ENCODE data around the gene ERGIC3.

ERGIC3 gene

DNA sequence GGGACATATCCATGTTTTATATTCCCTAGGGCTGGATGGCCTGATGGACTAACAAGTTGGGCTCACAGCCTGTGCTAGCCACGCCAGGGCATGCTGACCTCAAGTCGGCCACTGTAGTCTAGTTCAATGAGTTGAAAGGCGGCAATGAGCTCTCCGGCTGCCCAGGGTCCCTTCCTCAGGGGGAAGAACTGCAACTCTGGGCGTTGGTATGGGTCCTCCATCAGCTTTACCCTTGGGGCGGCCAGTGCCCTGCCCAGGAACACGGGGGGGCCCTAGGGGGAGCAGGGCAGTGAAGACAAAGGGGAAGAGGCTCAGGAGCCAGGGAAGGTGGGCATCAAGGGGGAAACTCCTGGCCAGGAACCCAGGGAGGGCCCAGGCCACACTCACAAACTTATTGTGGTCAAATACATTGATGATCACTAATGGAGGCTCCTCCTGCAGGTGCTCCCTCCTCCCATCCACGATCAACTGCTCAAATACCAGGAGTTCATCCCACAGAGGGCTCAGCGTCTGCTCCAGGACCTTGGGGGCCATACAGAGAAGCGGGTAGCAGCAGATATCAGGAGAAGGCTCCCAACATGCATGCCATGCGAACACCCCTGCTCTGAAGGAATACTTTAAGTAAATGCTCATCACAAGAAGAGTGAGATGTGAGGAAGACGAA, 41.0 kb downstream of the ERGIC3 start:
- Histone ChIP-seq H3K36me3 (ENCODE audit: insufficient read depth, low read length) (no peaks in the 10 kb centered on the region), H4K20me1 (ENCODE audit: insufficient read depth, low read length) (no peaks in the 10 kb centered on the region), H3K9ac (ENCODE audit: low read length) (no peak overlapping the region), H3F3A (ENCODE audit: insufficient read depth, low read length) (no peaks in the 10 kb centered on the region), H3K9me3 (ENCODE audit: low read length) (no peaks in the 10 kb centered on the region), H2AFZ (ENCODE audit: low read length) (no peak overlapping the region), H3K79me2 (ENCODE audit: insufficient read depth, low read length) (no peaks in the 10 kb centered on the region), H3K9me2 (ENCODE audit: low read depth, low read length) (no peaks in the 10 kb centered on the region), H3K4me2 (ENCODE audit: low read length) (no peak overlapping the region), H3K27me3 (ENCODE audit: insufficient read depth, low read length) (no peaks in the 10 kb centered on the region), H3K4me1 (ENCODE audit: insufficient read depth, low read length, severe bottlenecking) (no peaks in the 10 kb centered on the region), H3K4me3 (ENCODE audit: low read depth, low read length, poor library complexity, severe bottlenecking) (no peak overlapping the region), H3K27ac (ENCODE audit: low read depth, low read length, poor library complexity, severe bottlenecking) (no peak overlapping the region)
- TF ChIP-seq, protein P1, sequence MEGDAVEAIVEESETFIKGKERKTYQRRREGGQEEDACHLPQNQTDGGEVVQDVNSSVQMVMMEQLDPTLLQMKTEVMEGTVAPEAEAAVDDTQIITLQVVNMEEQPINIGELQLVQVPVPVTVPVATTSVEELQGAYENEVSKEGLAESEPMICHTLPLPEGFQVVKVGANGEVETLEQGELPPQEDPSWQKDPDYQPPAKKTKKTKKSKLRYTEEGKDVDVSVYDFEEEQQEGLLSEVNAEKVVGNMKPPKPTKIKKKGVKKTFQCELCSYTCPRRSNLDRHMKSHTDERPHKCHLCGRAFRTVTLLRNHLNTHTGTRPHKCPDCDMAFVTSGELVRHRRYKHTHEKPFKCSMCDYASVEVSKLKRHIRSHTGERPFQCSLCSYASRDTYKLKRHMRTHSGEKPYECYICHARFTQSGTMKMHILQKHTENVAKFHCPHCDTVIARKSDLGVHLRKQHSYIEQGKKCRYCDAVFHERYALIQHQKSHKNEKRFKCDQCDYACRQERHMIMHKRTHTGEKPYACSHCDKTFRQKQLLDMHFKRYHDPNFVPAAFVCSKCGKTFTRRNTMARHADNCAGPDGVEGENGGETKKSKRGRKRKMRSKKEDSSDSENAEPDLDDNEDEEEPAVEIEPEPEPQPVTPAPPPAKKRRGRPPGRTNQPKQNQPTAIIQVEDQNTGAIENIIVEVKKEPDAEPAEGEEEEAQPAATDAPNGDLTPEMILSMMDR (IDR thresholded peaks at IDR 0.05; ENCODE audit: low read length), result no peak
- no peak for TF ChIP-seq EZH2 (IDR thresholded peaks at IDR 0.05; ENCODE audit: borderline replicate concordance, low read length)

DNA sequence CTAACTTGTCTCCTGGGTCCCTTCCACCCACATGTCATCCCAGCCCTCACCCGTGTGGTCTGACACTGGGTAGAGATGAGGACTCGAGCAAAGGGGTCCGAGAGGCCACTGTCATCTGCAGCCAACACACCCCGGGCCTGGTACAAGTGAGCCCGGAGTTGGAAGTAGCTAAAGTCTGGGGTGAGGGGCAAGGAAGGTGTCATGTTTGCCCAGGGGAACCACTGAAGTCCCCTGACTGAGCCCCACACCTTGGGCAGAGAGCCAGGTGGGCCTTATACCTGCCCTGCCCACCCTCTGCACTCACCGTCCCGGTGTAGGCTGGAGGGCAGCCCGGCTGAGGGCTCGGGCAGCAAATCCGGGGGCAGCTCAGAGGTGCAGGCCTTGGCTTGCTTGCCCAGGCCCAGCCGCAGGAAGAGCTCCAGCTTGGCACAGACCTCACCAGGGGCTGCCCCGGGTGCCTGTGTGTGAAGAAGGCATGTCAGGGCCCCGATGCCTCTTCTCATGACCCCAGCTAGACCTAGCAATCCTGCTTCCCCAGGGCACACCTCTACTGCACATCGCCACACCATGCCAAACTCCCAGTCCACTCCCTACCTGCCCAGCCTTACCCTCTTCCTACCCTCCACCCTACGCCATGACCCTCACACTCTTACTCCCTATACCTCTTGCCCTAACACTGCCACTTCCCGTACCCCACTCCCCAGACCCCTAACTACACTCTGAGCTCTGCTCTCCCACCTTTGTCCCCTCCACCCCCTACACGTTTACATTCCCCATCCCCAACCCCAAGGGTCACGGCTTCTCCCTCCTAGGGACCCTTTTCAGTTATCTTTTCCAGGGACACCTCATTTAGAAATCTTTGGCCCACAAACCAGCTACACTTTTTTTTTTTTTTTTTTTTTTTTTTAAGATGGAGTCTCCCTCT, 42.0 kb downstream of the ERGIC3 start:
- no peak for TF ChIP-seq EZH2 (IDR thresholded peaks at IDR 0.05; ENCODE audit: borderline replicate concordance, low read length)
- TF ChIP-seq, protein P1 (IDR thresholded peaks at IDR 0.05; ENCODE audit: low read length), result no peak
- Histone ChIP-seq H3K36me3 (ENCODE audit: insufficient read depth, low read length) (no peaks in the 10 kb centered on the region), H3F3A (ENCODE audit: insufficient read depth, low read length) (no peaks in the 10 kb centered on the region), H3K4me3 (ENCODE audit: low read depth, low read length, poor library complexity, severe bottlenecking) (no peak overlapping the region), H3K27ac (ENCODE audit: low read depth, low read length, poor library complexity, severe bottlenecking) (no peak overlapping the region), H3K9ac (ENCODE audit: low read length) (no peak overlapping the region), H3K9me2 (ENCODE audit: low read depth, low read length) (no peaks in the 10 kb centered on the region), H3K9me3 (ENCODE audit: low read length) (no peaks in the 10 kb centered on the region), H3K4me1 (ENCODE audit: insufficient read depth, low read length, severe bottlenecking) (no peaks in the 10 kb centered on the region), H3K4me2 (ENCODE audit: low read length) (no peak overlapping the region), H3K27me3 (ENCODE audit: insufficient read depth, low read length) (no peaks in the 10 kb centered on the region), H2AFZ (ENCODE audit: low read length) (no peak overlapping the region), H3K79me2 (ENCODE audit: insufficient read depth, low read length) (no peaks in the 10 kb centered on the region), H4K20me1 (ENCODE audit: insufficient read depth, low read length) (no peaks in the 10 kb centered on the region)

DNA sequence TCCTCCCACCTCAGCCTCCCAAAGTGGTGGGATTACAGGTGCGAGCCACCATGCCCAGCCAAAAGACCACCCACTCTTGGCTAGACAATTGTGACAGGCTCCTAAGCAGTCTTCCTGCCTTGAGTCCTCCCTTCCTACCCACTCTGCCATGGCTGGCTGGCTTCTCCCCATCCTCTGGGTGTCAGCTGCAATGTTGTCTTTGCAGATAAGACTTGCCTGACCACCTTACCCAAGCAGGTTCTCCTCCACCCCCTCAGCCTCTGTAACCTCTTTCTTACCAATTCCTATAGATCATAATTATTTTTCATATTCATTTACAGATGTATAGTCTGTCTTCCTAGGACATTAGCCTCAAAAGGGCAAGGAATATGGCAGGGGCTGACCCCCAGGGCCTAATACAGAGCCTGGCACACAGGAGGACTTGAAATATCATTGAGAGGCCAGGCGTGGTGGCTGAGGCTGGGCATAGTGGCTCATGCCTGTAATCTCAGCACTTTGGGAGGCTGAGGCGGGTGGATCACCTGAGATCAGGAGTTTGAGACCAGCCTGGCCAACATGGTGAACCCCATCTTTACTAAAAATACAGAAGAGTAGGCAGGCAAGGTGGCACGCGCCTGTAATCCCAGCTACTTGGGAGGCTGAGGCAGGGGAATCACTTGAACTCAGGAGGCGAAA, 45.0 kb downstream of the ERGIC3 start:
- TF ChIP-seq, protein P1 (IDR thresholded peaks at IDR 0.05; ENCODE audit: low read length), result no peak
- no peak for TF ChIP-seq EZH2 (IDR thresholded peaks at IDR 0.05; ENCODE audit: borderline replicate concordance, low read length)
- Histone ChIP-seq H3K27ac (ENCODE audit: low read depth, low read length, poor library complexity, severe bottlenecking) (no peak overlapping the region), H3K4me3 (ENCODE audit: low read depth, low read length, poor library complexity, severe bottlenecking) (no peak overlapping the region), H3K9me3 (ENCODE audit: low read length) (no peaks in the 10 kb centered on the region), H3K4me1 (ENCODE audit: insufficient read depth, low read length, severe bottlenecking) (no peaks in the 10 kb centered on the region), H3F3A (ENCODE audit: insufficient read depth, low read length) (no peaks in the 10 kb centered on the region), H3K79me2 (ENCODE audit: insufficient read depth, low read length) (no peaks in the 10 kb centered on the region), H4K20me1 (ENCODE audit: insufficient read depth, low read length) (no peaks in the 10 kb centered on the region), H3K4me2 (ENCODE audit: low read length) (no peak overlapping the region), H2AFZ (ENCODE audit: low read length) (no peak overlapping the region), H3K9me2 (ENCODE audit: low read depth, low read length) (no peaks in the 10 kb centered on the region), H3K9ac (ENCODE audit: low read length) (no peak overlapping the region), H3K27me3 (ENCODE audit: insufficient read depth, low read length) (no peaks in the 10 kb centered on the region), H3K36me3 (ENCODE audit: insufficient read depth, low read length) (no peaks in the 10 kb centered on the region)
